ENCODE data around the gene STOX1.
"Not testable (repeated sequence)": the region's sequence is repeated elsewhere in the genome, so short reads cannot be mapped to it uniquely, and the experiment has no call there.

STOX1 gene

GRCh38 chr10:68900427-68901104 lies 73.2 kb downstream of the STOX1 start:
- H3K36me3 ChIP-seq = no peaks in the 10 kb centered on the region
- TF ChIP-seq, protein P1, sequence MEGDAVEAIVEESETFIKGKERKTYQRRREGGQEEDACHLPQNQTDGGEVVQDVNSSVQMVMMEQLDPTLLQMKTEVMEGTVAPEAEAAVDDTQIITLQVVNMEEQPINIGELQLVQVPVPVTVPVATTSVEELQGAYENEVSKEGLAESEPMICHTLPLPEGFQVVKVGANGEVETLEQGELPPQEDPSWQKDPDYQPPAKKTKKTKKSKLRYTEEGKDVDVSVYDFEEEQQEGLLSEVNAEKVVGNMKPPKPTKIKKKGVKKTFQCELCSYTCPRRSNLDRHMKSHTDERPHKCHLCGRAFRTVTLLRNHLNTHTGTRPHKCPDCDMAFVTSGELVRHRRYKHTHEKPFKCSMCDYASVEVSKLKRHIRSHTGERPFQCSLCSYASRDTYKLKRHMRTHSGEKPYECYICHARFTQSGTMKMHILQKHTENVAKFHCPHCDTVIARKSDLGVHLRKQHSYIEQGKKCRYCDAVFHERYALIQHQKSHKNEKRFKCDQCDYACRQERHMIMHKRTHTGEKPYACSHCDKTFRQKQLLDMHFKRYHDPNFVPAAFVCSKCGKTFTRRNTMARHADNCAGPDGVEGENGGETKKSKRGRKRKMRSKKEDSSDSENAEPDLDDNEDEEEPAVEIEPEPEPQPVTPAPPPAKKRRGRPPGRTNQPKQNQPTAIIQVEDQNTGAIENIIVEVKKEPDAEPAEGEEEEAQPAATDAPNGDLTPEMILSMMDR (IDR thresholded peaks at IDR 0.05) = no peak
- H3K27ac ChIP-seq = peak overlapping the region; percentile 95

DNA sequence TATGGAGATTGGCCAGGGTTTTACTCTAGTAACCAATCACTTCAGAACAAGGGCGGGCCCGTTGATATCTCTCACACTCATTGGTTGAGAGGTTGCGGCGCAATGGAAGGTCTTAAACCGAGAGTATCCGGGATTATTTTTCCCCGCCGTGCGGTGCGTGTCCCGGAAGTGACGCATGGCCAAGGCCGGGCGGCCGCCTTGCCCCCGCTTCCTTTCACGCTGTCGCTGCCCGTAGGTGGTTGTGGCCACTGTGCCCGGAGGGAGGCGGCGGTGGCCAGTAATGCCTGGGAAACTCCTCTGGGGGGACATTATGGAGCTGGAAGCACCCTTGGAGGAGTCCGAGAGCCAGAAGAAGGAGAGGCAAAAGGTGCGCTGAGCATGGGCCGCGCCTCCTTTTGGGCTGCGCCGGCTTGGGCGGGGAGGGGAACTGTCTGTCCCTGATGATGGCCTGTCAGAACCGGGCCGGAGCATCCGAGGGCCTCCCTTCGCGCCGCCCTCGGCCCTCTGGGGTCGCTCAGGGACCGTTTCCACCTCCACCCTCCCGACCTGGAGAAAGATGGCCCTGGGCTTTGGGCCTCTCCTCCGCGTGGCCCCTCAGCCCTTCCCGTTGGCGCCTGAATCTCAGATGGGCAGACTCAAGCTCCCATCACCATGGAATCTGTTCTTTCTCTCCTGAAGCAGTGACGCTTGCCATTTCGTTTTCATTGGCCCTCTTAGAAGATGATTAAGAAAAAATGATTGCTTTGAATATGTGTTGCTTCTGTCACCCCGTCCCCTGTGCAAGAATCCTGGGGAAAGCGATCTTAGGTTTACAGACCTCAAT lies 74.0 kb downstream of the STOX1 start, which contains the start of gene DDX50:
Gene DDX50, plus strand, starts transcription at position 211 of the 823 bp plus-strand sequence. Its CDS starts 70 bp downstream, at position 281.
- Histone ChIP-seq H3K9me3 (no peaks in the 10 kb centered on the region), H3K36me3 (no peaks in the 10 kb centered on the region), H3K27ac (peak within 1 kb of the TSS; percentile 95), H3K4me3 (ENCODE audit: low read depth in 1 of 2, low read length in 1 of 2) (peak within 1 kb of the TSS; percentile 70 to 81), H3K4me1 (ENCODE audit: control insufficient read depth in 1 of 2, insufficient read depth in 1 of 2, low read depth in 1 of 2, low read length in 1 of 2) (peaks cover 16 to 19% of the 10 kb centered on the region in 2 experiments), H3K27me3 (no peaks in the 10 kb centered on the region)
- TF ChIP-seq, protein P1 (IDR thresholded peaks at IDR 0.05) = peak; percentile 60

More at GRCh38 chr10:68900427-68901104, 73.2 kb downstream of the STOX1 start:
- Histone ChIP-seq H3K4me1 (ENCODE audit: control insufficient read depth in 1 of 2, insufficient read depth in 1 of 2, low read depth in 1 of 2, low read length in 1 of 2) (peaks cover 16 to 19% of the 10 kb centered on the region in 2 experiments), H3K9me3 (no peaks in the 10 kb centered on the region), H3K27me3 (no peaks in the 10 kb centered on the region), H3K4me3 (ENCODE audit: low read depth in 1 of 2, low read length in 1 of 2) (peak overlapping the region; percentile 70 to 81)

- peak overlapping the region in 1 of 2 experiments; percentile 81 for H3K4me3 ChIP-seq (ENCODE audit: low read depth in 1 of 2, low read length in 1 of 2)
- peaks cover 16 to 19% of the 10 kb centered on the region in 2 experiments for H3K4me1 ChIP-seq (ENCODE audit: control insufficient read depth in 1 of 2, insufficient read depth in 1 of 2, low read depth in 1 of 2, low read length in 1 of 2)
- H3K36me3 ChIP-seq = peaks cover 2% of the 10 kb centered on the region
- H3K9me3 ChIP-seq = no peaks in the 10 kb centered on the region
- no peak overlapping the region for H3K27ac ChIP-seq
- H3K27me3 ChIP-seq = no peaks in the 10 kb centered on the region
- TF ChIP-seq, protein P1 (IDR thresholded peaks at IDR 0.05) = no peak
Observed at GRCh38 chr10:68902382-68902781, 75.1 kb downstream of the STOX1 start.

DNA sequence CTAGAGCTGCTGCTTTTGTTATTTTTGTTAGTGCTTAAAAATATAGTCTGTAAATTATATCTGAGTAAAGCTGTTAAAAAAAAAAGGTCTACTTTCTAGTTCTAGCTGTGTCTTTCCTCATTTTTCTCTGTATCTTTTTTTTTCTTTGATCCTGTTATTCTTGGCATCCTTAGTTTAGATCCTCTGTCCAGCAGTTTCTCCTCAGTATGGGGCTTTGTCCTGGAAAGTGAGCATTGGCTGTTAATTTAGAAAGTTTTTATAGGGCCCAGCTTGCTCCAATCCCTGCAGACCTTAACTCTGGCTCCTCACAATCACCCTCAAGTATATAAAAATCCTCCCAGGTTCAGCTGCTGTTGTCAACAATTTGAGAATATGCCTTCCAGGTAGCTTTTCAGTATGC lies 97.3 kb downstream of the STOX1 start:
- no peaks in the 10 kb centered on the region for H3K27me3 ChIP-seq
- H3K9me3 ChIP-seq = no peaks in the 10 kb centered on the region
- H3K4me3 ChIP-seq (ENCODE audit: low read depth in 1 of 2, low read length in 1 of 2) = no peak overlapping the region
- TF ChIP-seq, protein P1 (IDR thresholded peaks at IDR 0.05) = no peak
- H3K36me3 ChIP-seq = peaks cover 21% of the 10 kb centered on the region
- H3K27ac ChIP-seq = no peak overlapping the region
- H3K4me1 ChIP-seq (ENCODE audit: control insufficient read depth in 1 of 2, insufficient read depth in 1 of 2, low read depth in 1 of 2, low read length in 1 of 2) = no peaks in the 10 kb centered on the region

GRCh38 chr10:68925489-68925888 lies 98.2 kb downstream of the STOX1 start:
- TF ChIP-seq, protein P1 (IDR thresholded peaks at IDR 0.05) = no peak
- no peaks in the 10 kb centered on the region for H3K9me3 ChIP-seq
- H3K27me3 ChIP-seq = no peaks in the 10 kb centered on the region
- no peak overlapping the region for H3K4me3 ChIP-seq (ENCODE audit: low read depth in 1 of 2, low read length in 1 of 2)
- H3K27ac ChIP-seq = no peak overlapping the region
- no peaks in the 10 kb centered on the region for H3K4me1 ChIP-seq (ENCODE audit: control insufficient read depth in 1 of 2, insufficient read depth in 1 of 2, low read depth in 1 of 2, low read length in 1 of 2)
- peaks cover 17% of the 10 kb centered on the region for H3K36me3 ChIP-seq

- not testable (repeated sequence) for H3K4me3 ChIP-seq (ENCODE audit: low read depth in 1 of 2, low read length in 1 of 2); H3K9me3 ChIP-seq; H3K27me3 ChIP-seq; H3K4me1 ChIP-seq (ENCODE audit: control insufficient read depth in 1 of 2, insufficient read depth in 1 of 2, low read depth in 1 of 2, low read length in 1 of 2); H3K27ac ChIP-seq
- H3K36me3 ChIP-seq = peaks cover 30% of the 10 kb centered on the region
Observed at GRCh38 chr10:68929157-68929556, 101.8 kb downstream of the STOX1 start.

- not testable (repeated sequence) for H3K4me1 ChIP-seq (ENCODE audit: control insufficient read depth in 1 of 2, insufficient read depth in 1 of 2, low read depth in 1 of 2, low read length in 1 of 2); H3K27me3 ChIP-seq; H3K27ac ChIP-seq; H3K4me3 ChIP-seq (ENCODE audit: low read depth in 1 of 2, low read length in 1 of 2); H3K9me3 ChIP-seq
- H3K36me3 ChIP-seq = peaks cover 37% of the 10 kb centered on the region
Observed at GRCh38 chr10:68929888-68930287, 102.6 kb downstream of the STOX1 start.

GRCh38 chr10:68932860-68933259 lies 105.5 kb downstream of the STOX1 start:
- H3K27ac ChIP-seq; H3K4me1 ChIP-seq (ENCODE audit: control insufficient read depth in 1 of 2, insufficient read depth in 1 of 2, low read depth in 1 of 2, low read length in 1 of 2); H3K4me3 ChIP-seq (ENCODE audit: low read depth in 1 of 2, low read length in 1 of 2); H3K27me3 ChIP-seq; H3K9me3 ChIP-seq: not testable (repeated sequence)
- H3K36me3 ChIP-seq = peaks cover 57% of the 10 kb centered on the region

Data from neutrophil (primary cell).